Lung (tissue), 12 donors: ENCODE measurements around the gene AGL. TPM values are rescaled to one million over a fixed set of nuclear protein-coding genes. Genes with fewer than 3 reads are reported as not detected.

Source experiments
- ATAC-seq: fragments of 200-7000 bp; cut with Tn5 transposase; one replicate; pipeline ENCODE4 v1.9.1; 2020; ENCODE audit warnings: moderate number of reproducible peaks; ENCODE audit not compliant: insufficient read depth, low FRiP score
- DNase-seq, 3 donors: peaks; one replicate each; pipeline ENCODE4 v3.0.0-alpha.2; 2013 to 2017
- H3K27ac ChIP-seq, 2 donors: one replicate each; pipeline ENCODE4 v1.5.1; 2013; ENCODE audit warnings: mild to moderate bottlenecking in 2 of 2, moderate library complexity in 2 of 2, control low read depth in 1 of 2, inconsistent platforms in 1 of 2, low read depth in 1 of 2, low read length in 1 of 2
- H3K27me3 ChIP-seq, 3 donors: one replicate each; pipeline ENCODE4 v1.5.1; 2013; ENCODE audit warnings: low read length in 2 of 3; ENCODE audit not compliant: control insufficient read depth in 3 of 3, insufficient read depth in 3 of 3
- H3K36me3 ChIP-seq, 4 donors: one replicate each; pipeline ENCODE4 v1.5.1; 2013; ENCODE audit warnings: low read length in 4 of 4, mild to moderate bottlenecking in 1 of 4, moderate library complexity in 1 of 4; ENCODE audit not compliant: control insufficient read depth in 4 of 4, insufficient read depth in 4 of 4
- H3K4me1 ChIP-seq, 5 donors: one replicate each; pipeline ENCODE4 v1.5.1; 2013; ENCODE audit warnings: low read length in 5 of 5, mild to moderate bottlenecking in 2 of 5, moderate library complexity in 1 of 5; ENCODE audit not compliant: control insufficient read depth in 5 of 5, insufficient read depth in 5 of 5
- H3K4me3 ChIP-seq: one replicate; pipeline ENCODE4 v1.5.1; 2013; ENCODE audit warnings: mild to moderate bottlenecking, control low read depth, moderate library complexity
- H3K9ac ChIP-seq, 2 donors: one replicate each; pipeline ENCODE4 v1.5.1; 2013; ENCODE audit warnings: low read length in 2 of 2, control low read depth in 1 of 2; ENCODE audit not compliant: insufficient read depth in 1 of 2
- H3K9me3 ChIP-seq, 4 donors: one replicate each; pipeline ENCODE4 v1.5.1; 2013; ENCODE audit warnings: low read length in 3 of 4, mild to moderate bottlenecking in 1 of 4, moderate library complexity in 1 of 4; ENCODE audit not compliant: control insufficient read depth in 4 of 4, insufficient read depth in 3 of 4
- WGBS, 2 donors: extraction: QIAGEN DNeasy Blood & Tissue Kit; methylation state at CpG; one replicate each; pipeline ENCODE4 v1.1.7; 2013; 5-methylcytosine and 5-hydroxymethylcytosine counted together
- polyA plus RNA-seq, 2 donors: library from polyadenylated mRNA; stranded (reverse); fragments of 200-250 nt; gene quantifications; one replicate each; pipeline ENCODE4 v1.2.1, GENCODE V29; 2013
- total RNA-seq, 2 donors: library from RNA; depleted of rRNA in 1 of 2; stranded (reverse); fragments of >200 nt in 1 of 2; gene quantifications; one replicate each; pipeline ENCODE4 v1.2.1, GENCODE V29; 2014 to 2021
- TF ChIP-seq, protein P1 (sequence below): IDR thresholded peaks from 2 replicates; pipeline ENCODE4 v1.5.1; 2012; ENCODE audit warnings: mild to moderate bottlenecking; ENCODE audit errors: control extremely low read depth, extremely low read depth
- donor health status: control.
- donor health status: control.
- donor health status: Bipolar disorder and iron deficiency.
- donor health status: healthy.
- donor health status: DM: yes; HTN: yes; CAD: no.

AGL gene
- total and polyA plus RNA-seq, 4 donors: 4.3 to 24.0 (median 11.1) TPM

- Histone ChIP-seq H3K9ac (no peak overlapping the region), H3K27me3 (no peaks in the 10 kb centered on the region), H3K9me3 (no peaks in the 10 kb centered on the region), H3K4me3 (no peak overlapping the region), H3K36me3 (no peaks in the 10 kb centered on the region), H3K4me1 (peaks cover 0 to 2% (median 0%) of the 10 kb centered on the region in 5 donors), H3K27ac (no peak overlapping the region)
- TF ChIP-seq, protein P1, sequence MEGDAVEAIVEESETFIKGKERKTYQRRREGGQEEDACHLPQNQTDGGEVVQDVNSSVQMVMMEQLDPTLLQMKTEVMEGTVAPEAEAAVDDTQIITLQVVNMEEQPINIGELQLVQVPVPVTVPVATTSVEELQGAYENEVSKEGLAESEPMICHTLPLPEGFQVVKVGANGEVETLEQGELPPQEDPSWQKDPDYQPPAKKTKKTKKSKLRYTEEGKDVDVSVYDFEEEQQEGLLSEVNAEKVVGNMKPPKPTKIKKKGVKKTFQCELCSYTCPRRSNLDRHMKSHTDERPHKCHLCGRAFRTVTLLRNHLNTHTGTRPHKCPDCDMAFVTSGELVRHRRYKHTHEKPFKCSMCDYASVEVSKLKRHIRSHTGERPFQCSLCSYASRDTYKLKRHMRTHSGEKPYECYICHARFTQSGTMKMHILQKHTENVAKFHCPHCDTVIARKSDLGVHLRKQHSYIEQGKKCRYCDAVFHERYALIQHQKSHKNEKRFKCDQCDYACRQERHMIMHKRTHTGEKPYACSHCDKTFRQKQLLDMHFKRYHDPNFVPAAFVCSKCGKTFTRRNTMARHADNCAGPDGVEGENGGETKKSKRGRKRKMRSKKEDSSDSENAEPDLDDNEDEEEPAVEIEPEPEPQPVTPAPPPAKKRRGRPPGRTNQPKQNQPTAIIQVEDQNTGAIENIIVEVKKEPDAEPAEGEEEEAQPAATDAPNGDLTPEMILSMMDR: no peak
- DNase-seq (no peak), ATAC-seq (no peak)
- 23 to 38% methylated on average over 4 of the region's 4 CpGs for WGBS, 2 donors
These were observed 29.6 kb upstream of the AGL start for GRCh38 chr1:99820546-99820945.

- H3K36me3 ChIP-seq: no peaks in the 10 kb centered on the region
- TF ChIP-seq, protein P1: no peak
- ATAC-seq: no peak
These were observed 25.1 kb upstream of the AGL start for GRCh38 chr1:99825098-99825497.

DNA sequence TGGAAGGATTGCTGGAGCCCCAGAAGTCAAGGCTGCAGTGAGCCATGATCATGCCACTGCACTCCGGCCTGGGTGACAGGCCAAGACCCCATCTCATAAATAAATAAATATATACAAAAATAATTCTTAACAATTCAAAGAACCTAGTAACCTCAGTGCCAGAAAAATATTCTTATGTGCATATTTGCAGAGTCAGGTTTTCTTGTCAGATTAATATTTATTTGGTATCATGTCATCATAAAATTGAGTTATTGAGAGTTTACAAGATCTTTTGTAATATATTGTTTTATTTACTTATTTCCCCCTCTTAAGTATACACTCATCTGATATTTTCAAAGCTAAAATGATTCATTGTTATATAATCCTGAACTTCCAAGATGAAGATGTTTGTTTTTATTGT, 24.5 kb upstream of the AGL start:
- no peaks in the 10 kb centered on the region for H3K27me3 ChIP-seq
- no peaks in the 10 kb centered on the region for H3K4me1 ChIP-seq
- ATAC-seq (no peak), DNase-seq (no peak)
- 98 to 100% methylated on average over 1 of the region's 1 CpG for WGBS, 2 donors
- no peak overlapping the region for H3K4me3 ChIP-seq
- H3K9ac ChIP-seq: no peak overlapping the region
- H3K9me3 ChIP-seq: no peaks in the 10 kb centered on the region
- no peak overlapping the region for H3K27ac ChIP-seq
- TF ChIP-seq, protein P1: no peak
- no peaks in the 10 kb centered on the region for H3K36me3 ChIP-seq

More at GRCh38 chr1:99825098-99825497, 25.1 kb upstream of the AGL start:
- DNase-seq: no peak
- H3K9ac ChIP-seq: no peak overlapping the region
- peaks cover 0 to 2% (median 0%) of the 10 kb centered on the region in 5 donors for H3K4me1 ChIP-seq
- no peaks in the 10 kb centered on the region for H3K27me3 ChIP-seq
- 92 to 93% methylated on average over 3 of the region's 3 CpGs for WGBS, 2 donors
- no peaks in the 10 kb centered on the region for H3K9me3 ChIP-seq
- no peak overlapping the region for H3K27ac ChIP-seq
- H3K4me3 ChIP-seq: no peak overlapping the region

- 71 to 89% methylated on average over 2 of the region's 2 CpGs for WGBS, 2 donors
- ATAC-seq: no peak
These were observed 22.2 kb upstream of the AGL start for GRCh38 chr1:99827970-99828369.

More at GRCh38 chr1:99827970-99828369, 22.2 kb upstream of the AGL start:
- H3K27me3 ChIP-seq: no peaks in the 10 kb centered on the region
- H3K4me3 ChIP-seq: no peak overlapping the region
- no peak overlapping the region for H3K9ac ChIP-seq
- H3K36me3 ChIP-seq: no peaks in the 10 kb centered on the region
- no peaks in the 10 kb centered on the region for H3K9me3 ChIP-seq
- no peak overlapping the region for H3K27ac ChIP-seq
- TF ChIP-seq, protein P1: no peak
- no peak for DNase-seq
- H3K4me1 ChIP-seq: no peaks in the 10 kb centered on the region
